ENCODE data around the gene GRIN3B.

Gene GRIN3B

DNA sequence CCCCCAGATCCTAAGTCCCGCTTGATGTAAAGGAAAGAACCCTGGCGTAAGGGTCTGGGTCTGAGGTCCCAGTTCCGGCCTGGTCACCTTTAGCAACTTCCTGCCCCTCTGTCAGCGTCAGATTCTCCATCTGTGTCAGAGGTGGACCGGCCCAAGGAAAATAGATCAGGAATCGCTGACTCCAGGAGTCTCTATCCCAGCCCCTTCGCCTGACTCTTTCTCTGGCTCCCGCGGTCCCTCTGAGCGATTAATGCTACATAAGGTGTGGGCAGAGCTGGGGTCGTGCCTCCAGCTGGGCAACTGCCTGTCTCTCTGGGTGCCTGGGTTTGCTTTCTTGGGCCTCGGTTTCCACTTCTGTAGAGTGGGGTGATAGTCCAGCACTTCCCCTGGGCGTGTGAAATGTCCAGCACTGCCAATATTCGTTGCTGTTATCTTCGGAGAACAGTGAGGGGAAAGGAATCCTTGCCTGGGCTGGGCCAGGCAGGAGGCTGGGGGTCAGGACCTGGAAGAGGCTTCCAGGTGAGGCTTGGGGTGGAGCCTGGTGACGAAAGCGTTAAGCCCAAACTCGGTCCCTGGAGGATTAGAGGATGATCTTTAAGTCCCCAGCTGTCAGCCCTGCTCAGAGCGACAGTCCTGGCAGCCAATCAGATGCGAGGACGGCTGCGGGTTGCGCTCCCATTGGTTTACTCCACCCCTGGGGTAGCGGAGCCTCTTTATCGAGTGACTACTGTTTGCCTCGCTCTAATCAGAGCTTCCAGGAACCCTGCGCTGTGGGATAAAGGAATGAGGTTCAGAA is 40.5 kb downstream of the GRIN3B start (continued):
- TF ChIP-seq, protein P1, sequence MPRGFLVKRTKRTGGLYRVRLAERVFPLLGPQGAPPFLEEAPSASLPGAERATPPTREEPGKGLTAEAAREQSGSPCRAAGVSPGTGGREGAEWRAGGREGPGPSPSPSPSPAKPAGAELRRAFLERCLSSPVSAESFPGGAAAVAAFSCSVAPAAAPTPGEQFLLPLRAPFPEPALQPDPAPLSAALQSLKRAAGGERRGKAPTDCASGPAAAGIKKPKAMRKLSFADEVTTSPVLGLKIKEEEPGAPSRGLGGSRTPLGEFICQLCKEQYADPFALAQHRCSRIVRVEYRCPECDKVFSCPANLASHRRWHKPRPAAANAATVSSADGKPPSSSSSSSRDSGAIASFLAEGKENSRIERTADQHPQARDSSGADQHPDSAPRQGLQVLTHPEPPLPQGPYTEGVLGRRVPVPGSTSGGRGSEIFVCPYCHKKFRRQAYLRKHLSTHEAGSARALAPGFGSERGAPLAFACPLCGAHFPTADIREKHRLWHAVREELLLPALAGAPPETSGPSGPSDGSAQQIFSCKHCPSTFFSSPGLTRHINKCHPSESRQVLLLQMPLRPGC (tag by site-specific recombination; IDR thresholded peaks at IDR 0.05): peak; percentile 51; the same call in 1 of the 2 replicates
- TF ChIP-seq ZNF138 (tag by site-specific recombination; IDR thresholded peaks at IDR 0.05; ENCODE audit: borderline replicate concordance) (no peak), GLI2 (tag by site-specific recombination; IDR thresholded peaks at IDR 0.05; ENCODE audit: borderline replicate concordance, low read depth) (no peak), ZBTB21 (tag by site-specific recombination; IDR thresholded peaks at IDR 0.05) (no peak), ZNF623 (tag by site-specific recombination; IDR thresholded peaks at IDR 0.05) (peak; percentile 17; the same call in 1 of the 2 replicates), ZNF132 (tag by site-specific recombination; IDR thresholded peaks at IDR 0.05; ENCODE audit: borderline replicate concordance) (no peak), BCL11A (tag by site-specific recombination; IDR thresholded peaks at IDR 0.05; ENCODE audit: low read depth) (0 out of 2 replicates have a peak, but pooled peaks have one; percentile 51), ZBTB7A (tag by site-specific recombination; IDR thresholded peaks at IDR 0.05; ENCODE audit: low read depth) (peak; percentile 76; the same call in 1 of the 2 replicates), ZNF664 (tag by site-specific recombination; IDR thresholded peaks at IDR 0.05) (peak; percentile 87), ZSCAN16 (tag by site-specific recombination; IDR thresholded peaks at IDR 0.05) (peak; percentile 78), ZNF76 (tag by site-specific recombination; IDR thresholded peaks at IDR 0.05; ENCODE audit: borderline replicate concordance, low read depth) (peak; percentile 58), ZNF558 (tag by site-specific recombination; IDR thresholded peaks at IDR 0.05) (peak; percentile 8; the same call in 1 of the 2 replicates), ZNF785 (tag by site-specific recombination; IDR thresholded peaks at IDR 0.05) (no peak), ZNF394 (tag by site-specific recombination; IDR thresholded peaks at IDR 0.05; ENCODE audit: borderline replicate concordance) (peak; percentile 25; the same call in 1 of the 2 replicates), ZNF404 (tag by site-specific recombination; IDR thresholded peaks at IDR 0.05) (no peak)
- TF ChIP-seq, protein P2, sequence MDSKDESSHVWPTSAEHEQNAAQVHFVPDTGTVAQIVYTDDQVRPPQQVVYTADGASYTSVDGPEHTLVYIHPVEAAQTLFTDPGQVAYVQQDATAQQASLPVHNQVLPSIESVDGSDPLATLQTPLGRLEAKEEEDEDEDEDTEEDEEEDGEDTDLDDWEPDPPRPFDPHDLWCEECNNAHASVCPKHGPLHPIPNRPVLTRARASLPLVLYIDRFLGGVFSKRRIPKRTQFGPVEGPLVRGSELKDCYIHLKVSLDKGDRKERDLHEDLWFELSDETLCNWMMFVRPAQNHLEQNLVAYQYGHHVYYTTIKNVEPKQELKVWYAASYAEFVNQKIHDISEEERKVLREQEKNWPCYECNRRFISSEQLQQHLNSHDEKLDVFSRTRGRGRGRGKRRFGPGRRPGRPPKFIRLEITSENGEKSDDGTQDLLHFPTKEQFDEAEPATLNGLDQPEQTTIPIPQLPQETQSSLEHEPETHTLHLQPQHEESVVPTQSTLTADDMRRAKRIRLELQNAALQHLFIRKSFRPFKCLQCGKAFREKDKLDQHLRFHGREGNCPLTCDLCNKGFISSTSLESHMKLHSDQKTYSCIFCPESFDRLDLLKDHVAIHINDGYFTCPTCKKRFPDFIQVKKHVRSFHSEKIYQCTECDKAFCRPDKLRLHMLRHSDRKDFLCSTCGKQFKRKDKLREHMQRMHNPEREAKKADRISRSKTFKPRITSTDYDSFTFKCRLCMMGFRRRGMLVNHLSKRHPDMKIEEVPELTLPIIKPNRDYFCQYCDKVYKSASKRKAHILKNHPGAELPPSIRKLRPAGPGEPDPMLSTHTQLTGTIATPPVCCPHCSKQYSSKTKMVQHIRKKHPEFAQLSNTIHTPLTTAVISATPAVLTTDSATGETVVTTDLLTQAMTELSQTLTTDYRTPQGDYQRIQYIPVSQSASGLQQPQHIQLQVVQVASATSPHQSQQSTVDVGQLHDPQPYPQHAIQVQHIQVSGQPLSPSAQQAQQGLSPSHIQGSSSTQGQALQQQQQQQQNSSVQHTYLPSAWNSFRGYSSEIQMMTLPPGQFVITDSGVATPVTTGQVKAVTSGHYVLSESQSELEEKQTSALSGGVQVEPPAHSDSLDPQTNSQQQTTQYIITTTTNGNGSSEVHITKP (tag by site-specific recombination; IDR thresholded peaks at IDR 0.05): no peak
- TF ChIP-seq, protein P3, sequence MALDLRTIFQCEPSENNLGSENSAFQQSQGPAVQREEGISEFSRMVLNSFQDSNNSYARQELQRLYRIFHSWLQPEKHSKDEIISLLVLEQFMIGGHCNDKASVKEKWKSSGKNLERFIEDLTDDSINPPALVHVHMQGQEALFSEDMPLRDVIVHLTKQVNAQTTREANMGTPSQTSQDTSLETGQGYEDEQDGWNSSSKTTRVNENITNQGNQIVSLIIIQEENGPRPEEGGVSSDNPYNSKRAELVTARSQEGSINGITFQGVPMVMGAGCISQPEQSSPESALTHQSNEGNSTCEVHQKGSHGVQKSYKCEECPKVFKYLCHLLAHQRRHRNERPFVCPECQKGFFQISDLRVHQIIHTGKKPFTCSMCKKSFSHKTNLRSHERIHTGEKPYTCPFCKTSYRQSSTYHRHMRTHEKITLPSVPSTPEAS (tag by site-specific recombination; IDR thresholded peaks at IDR 0.05): no peak
- TF ChIP-seq, protein P4, sequence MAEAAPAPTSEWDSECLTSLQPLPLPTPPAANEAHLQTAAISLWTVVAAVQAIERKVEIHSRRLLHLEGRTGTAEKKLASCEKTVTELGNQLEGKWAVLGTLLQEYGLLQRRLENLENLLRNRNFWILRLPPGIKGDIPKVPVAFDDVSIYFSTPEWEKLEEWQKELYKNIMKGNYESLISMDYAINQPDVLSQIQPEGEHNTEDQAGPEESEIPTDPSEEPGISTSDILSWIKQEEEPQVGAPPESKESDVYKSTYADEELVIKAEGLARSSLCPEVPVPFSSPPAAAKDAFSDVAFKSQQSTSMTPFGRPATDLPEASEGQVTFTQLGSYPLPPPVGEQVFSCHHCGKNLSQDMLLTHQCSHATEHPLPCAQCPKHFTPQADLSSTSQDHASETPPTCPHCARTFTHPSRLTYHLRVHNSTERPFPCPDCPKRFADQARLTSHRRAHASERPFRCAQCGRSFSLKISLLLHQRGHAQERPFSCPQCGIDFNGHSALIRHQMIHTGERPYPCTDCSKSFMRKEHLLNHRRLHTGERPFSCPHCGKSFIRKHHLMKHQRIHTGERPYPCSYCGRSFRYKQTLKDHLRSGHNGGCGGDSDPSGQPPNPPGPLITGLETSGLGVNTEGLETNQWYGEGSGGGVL (tag by site-specific recombination; IDR thresholded peaks at IDR 0.05): no peak
- TF ChIP-seq, protein P5, sequence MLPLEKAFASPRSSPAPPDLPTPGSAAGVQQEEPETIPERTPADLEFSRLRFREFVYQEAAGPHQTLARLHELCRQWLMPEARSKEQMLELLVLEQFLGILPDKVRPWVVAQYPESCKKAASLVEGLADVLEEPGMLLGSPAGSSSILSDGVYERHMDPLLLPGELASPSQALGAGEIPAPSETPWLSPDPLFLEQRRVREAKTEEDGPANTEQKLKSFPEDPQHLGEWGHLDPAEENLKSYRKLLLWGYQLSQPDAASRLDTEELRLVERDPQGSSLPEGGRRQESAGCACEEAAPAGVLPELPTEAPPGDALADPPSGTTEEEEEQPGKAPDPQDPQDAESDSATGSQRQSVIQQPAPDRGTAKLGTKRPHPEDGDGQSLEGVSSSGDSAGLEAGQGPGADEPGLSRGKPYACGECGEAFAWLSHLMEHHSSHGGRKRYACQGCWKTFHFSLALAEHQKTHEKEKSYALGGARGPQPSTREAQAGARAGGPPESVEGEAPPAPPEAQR (tag by site-specific recombination; IDR thresholded peaks at IDR 0.05): peak; percentile 62
- TF ChIP-seq, protein P6, sequence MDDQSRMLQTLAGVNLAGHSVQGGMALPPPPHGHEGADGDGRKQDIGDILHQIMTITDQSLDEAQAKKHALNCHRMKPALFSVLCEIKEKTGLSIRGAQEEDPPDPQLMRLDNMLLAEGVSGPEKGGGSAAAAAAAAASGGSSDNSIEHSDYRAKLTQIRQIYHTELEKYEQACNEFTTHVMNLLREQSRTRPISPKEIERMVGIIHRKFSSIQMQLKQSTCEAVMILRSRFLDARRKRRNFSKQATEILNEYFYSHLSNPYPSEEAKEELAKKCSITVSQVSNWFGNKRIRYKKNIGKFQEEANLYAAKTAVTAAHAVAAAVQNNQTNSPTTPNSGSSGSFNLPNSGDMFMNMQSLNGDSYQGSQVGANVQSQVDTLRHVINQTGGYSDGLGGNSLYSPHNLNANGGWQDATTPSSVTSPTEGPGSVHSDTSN (CRISPR knock-in tag; IDR thresholded peaks at IDR 0.05): peak; percentile 93; the same call in 1 of the 2 replicates
- TF ChIP-seq, protein P7, sequence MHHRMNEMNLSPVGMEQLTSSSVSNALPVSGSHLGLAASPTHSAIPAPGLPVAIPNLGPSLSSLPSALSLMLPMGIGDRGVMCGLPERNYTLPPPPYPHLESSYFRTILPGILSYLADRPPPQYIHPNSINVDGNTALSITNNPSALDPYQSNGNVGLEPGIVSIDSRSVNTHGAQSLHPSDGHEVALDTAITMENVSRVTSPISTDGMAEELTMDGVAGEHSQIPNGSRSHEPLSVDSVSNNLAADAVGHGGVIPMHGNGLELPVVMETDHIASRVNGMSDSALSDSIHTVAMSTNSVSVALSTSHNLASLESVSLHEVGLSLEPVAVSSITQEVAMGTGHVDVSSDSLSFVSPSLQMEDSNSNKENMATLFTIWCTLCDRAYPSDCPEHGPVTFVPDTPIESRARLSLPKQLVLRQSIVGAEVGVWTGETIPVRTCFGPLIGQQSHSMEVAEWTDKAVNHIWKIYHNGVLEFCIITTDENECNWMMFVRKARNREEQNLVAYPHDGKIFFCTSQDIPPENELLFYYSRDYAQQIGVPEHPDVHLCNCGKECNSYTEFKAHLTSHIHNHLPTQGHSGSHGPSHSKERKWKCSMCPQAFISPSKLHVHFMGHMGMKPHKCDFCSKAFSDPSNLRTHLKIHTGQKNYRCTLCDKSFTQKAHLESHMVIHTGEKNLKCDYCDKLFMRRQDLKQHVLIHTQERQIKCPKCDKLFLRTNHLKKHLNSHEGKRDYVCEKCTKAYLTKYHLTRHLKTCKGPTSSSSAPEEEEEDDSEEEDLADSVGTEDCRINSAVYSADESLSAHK (tag by site-specific recombination; IDR thresholded peaks at IDR 0.05): peak; percentile 65
- TF ChIP-seq, protein P8, sequence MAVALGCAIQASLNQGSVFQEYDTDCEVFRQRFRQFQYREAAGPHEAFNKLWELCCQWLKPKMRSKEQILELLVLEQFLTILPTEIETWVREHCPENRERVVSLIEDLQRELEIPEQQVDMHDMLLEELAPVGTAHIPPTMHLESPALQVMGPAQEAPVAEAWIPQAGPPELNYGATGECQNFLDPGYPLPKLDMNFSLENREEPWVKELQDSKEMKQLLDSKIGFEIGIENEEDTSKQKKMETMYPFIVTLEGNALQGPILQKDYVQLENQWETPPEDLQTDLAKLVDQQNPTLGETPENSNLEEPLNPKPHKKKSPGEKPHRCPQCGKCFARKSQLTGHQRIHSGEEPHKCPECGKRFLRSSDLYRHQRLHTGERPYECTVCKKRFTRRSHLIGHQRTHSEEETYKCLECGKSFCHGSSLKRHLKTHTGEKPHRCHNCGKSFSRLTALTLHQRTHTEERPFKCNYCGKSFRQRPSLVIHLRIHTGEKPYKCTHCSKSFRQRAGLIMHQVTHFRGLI (tag by site-specific recombination; IDR thresholded peaks at IDR 0.05): peak; percentile 50; the same call in 1 of the 2 replicates
